GM23248 (cell line): ENCODE data around the gene CROCC2. TPM values are rescaled to one million over a fixed set of nuclear protein-coding genes. Genes with fewer than 3 reads are reported as not detected.

Experiments used
- DNase-seq: peaks from one replicate; pipeline ENCODE4 v3.0.0-alpha.2; 2015
- H2AFZ ChIP-seq: fragments of 200-600 bp; sonication (generic); 2 replicates; pipeline ENCODE4 v1.6.1; 2016; ENCODE audit warnings: antibody characterized with exemption
- H3F3A ChIP-seq: fragments of 200-600 bp; sonication (generic); 2 replicates; pipeline ENCODE4 v1.6.1; 2016; ENCODE audit warnings: mild to moderate bottlenecking, antibody characterized with exemption, mixed run types; ENCODE audit not compliant: insufficient read depth
- H3K27ac ChIP-seq: fragments of 200-600 bp; sonication (generic); 2 replicates; pipeline ENCODE4 v1.5.1; 2016; ENCODE audit warnings: mild to moderate bottlenecking
- H3K27me3 ChIP-seq: fragments of 200-600 bp; sonication (generic); replicated peaks from 2 replicates; pipeline ENCODE4 v1.6.1; 2016; ENCODE audit warnings: mild to moderate bottlenecking; ENCODE audit not compliant: insufficient read depth
- H3K36me3 ChIP-seq: fragments of 200-600 bp; sonication (generic); 2 replicates; pipeline ENCODE4 v1.6.1; 2016; ENCODE audit warnings: low read depth, mild to moderate bottlenecking
- H3K4me1 ChIP-seq: fragments of 200-600 bp; sonication (generic); 2 replicates; pipeline ENCODE4 v1.6.1; 2016; ENCODE audit warnings: mild to moderate bottlenecking; ENCODE audit not compliant: insufficient read depth
- H3K4me2 ChIP-seq: fragments of 200-600 bp; sonication (generic); one replicate; pipeline ENCODE4 v1.6.1; 2016; ENCODE audit warnings: mild to moderate bottlenecking; ENCODE audit not compliant: unreplicated experiment
- H3K4me3 ChIP-seq: fragments of 200-600 bp; sonication (generic); 2 replicates; pipeline ENCODE4 v1.5.1; 2016; ENCODE audit warnings: mild to moderate bottlenecking
- H3K79me2 ChIP-seq: fragments of 200-600 bp; sonication (generic); 2 replicates; pipeline ENCODE4 v1.6.1; 2016; ENCODE audit warnings: mild to moderate bottlenecking; ENCODE audit not compliant: insufficient read depth
- H3K9ac ChIP-seq: fragments of 200-600 bp; sonication (generic); 2 replicates; pipeline ENCODE4 v1.6.1; 2016; ENCODE audit warnings: mild to moderate bottlenecking
- H3K9me2 ChIP-seq: fragments of 200-600 bp; sonication (generic); 2 replicates; pipeline ENCODE4 v1.6.1; 2016; ENCODE audit warnings: mixed run types, mild to moderate bottlenecking, moderate library complexity; ENCODE audit not compliant: insufficient read depth
- H3K9me3 ChIP-seq: fragments of 200-600 bp; sonication (generic); one replicate; pipeline ENCODE4 v1.6.1; 2017; ENCODE audit warnings: low read depth
- H4K20me1 ChIP-seq: fragments of 200-600 bp; sonication (generic); 2 replicates; pipeline ENCODE4 v1.6.0; 2016; ENCODE audit not compliant: insufficient read depth
- EZH2 ChIP-seq: fragments of 200-600 bp; sonication (generic); IDR thresholded peaks from 2 replicates; pipeline ENCODE4 v1.6.1; 2018; ENCODE audit warnings: antibody characterized with exemption, mild to moderate bottlenecking; ENCODE audit not compliant: insufficient read depth, poor library complexity, severe bottlenecking
- EZH2phosphoT487 ChIP-seq: fragments of 200-600 bp; sonication (generic); IDR thresholded peaks from 2 replicates; pipeline ENCODE4 v1.6.1; 2018; ENCODE audit warnings: antibody characterized with exemption, moderate library complexity, mild to moderate bottlenecking, low read depth; ENCODE audit not compliant: insufficient read depth
- WGBS, 2 experiments: methylation state at CpG; one replicate each; pipeline ENCODE4 v1.1.6; 2015 to 2017; ENCODE audit warnings: low lambda C conversion rate in 2 of 2, low coverage in 1 of 2; ENCODE audit errors: missing lambda C conversion rate in 2 of 2; 5-methylcytosine and 5-hydroxymethylcytosine counted together
- in situ Hi-C: fragments of 300-500 bp; cut with MboI; formaldehyde crosslinking; loops from 2 replicates; pipeline ENCODE4 v1.15.0; 2020
- polyA plus RNA-seq: library from polyadenylated mRNA; unstranded; fragments of >200 nt; fragmentation: Nextera tagmentation; extraction: Ambion mirVana; gene quantifications from 2 replicates; pipeline ENCODE4 v1.2.1, GENCODE V29; 2016
- total RNA-seq: library from RNA; depleted of rRNA; stranded (reverse); fragments of >200 nt; shearing (Covaris generic); gene quantifications from 2 replicates; pipeline ENCODE4 v1.2.3, GENCODE V29; 2014

CROCC2 gene
- total and polyA plus RNA-seq, 2 experiments from 2014 or later: under 0.01 TPM; not detected in 1

- Histone ChIP-seq H3K9me2 (no peaks in the 10 kb centered on the region), H3F3A (no peaks in the 10 kb centered on the region), H2AFZ (no peak overlapping the region), H3K4me3 (no peak overlapping the region), H3K36me3 (no peaks in the 10 kb centered on the region), H3K27me3 (no peaks in the 10 kb centered on the region), H3K4me2 (no peak overlapping the region), H3K27ac (peak overlapping the region; percentile 20; the same call in 1 of the 2 replicates), H4K20me1 (no peaks in the 10 kb centered on the region), H3K79me2 (no peaks in the 10 kb centered on the region), H3K9ac (peak overlapping the region; percentile 27; the same call in 1 of the 2 replicates), H3K9me3 (no peaks in the 10 kb centered on the region), H3K4me1 (peaks cover 10% of the 10 kb centered on the region)
- DNase-seq: no peak
- in situ Hi-C loops: no loop called here
- 77 to 85% methylated on average over 6 of the region's 6 CpGs for WGBS, 2 experiments
- TF ChIP-seq EZH2phosphoT487: no peak
- TF ChIP-seq EZH2: no peak
Measured at GRCh38 chr2:240947176-240947575, 41.0 kb downstream of the CROCC2 start.

- no peaks in the 10 kb centered on the region for H3K36me3 ChIP-seq
- H3K79me2 ChIP-seq: no peaks in the 10 kb centered on the region
- no peak overlapping the region for H3K27ac ChIP-seq
- H3K4me1 ChIP-seq: peaks cover 10% of the 10 kb centered on the region
- H3K9me3 ChIP-seq: no peaks in the 10 kb centered on the region
- H3K9me2 ChIP-seq: no peaks in the 10 kb centered on the region
- no peak for DNase-seq
- H3K9ac ChIP-seq: no peak overlapping the region
- no peak overlapping the region for H3K4me3 ChIP-seq
- in situ Hi-C loops: no loop called here
- H3F3A ChIP-seq: no peaks in the 10 kb centered on the region
- no peak overlapping the region for H2AFZ ChIP-seq
- H3K27me3 ChIP-seq: no peaks in the 10 kb centered on the region
- TF ChIP-seq EZH2phosphoT487 (no peak), EZH2 (no peak)
- 80 to 84% methylated on average over 6 to 7 of the region's 7 CpGs for WGBS, 2 experiments
- H3K4me2 ChIP-seq: no peak overlapping the region
- no peaks in the 10 kb centered on the region for H4K20me1 ChIP-seq
Measured at GRCh38 chr2:240947607-240948006, 41.5 kb downstream of the CROCC2 start.

GRCh38 chr2:240948086-240948485 lies 42.0 kb downstream of the CROCC2 start:
- no peak for DNase-seq
- Histone ChIP-seq H3K27me3 (no peaks in the 10 kb centered on the region), H3K4me3 (no peak overlapping the region), H3K4me2 (no peak overlapping the region), H3K36me3 (no peaks in the 10 kb centered on the region), H3K27ac (no peak overlapping the region), H4K20me1 (no peaks in the 10 kb centered on the region), H3K4me1 (peaks cover 10% of the 10 kb centered on the region), H3K9ac (no peak overlapping the region), H3K79me2 (no peaks in the 10 kb centered on the region), H2AFZ (no peak overlapping the region), H3K9me2 (no peaks in the 10 kb centered on the region), H3K9me3 (no peaks in the 10 kb centered on the region), H3F3A (no peaks in the 10 kb centered on the region)
- TF ChIP-seq EZH2: no peak
- no peak for TF ChIP-seq EZH2phosphoT487
- in situ Hi-C loops: no loop called here
- WGBS, 2 experiments: 85 to 93% methylated on average over 7 to 8 of the region's 8 CpGs

GRCh38 chr2:240948905-240949790 lies 43.0 kb downstream of the CROCC2 start:
- no peaks in the 10 kb centered on the region for H3F3A ChIP-seq
- H3K4me2 ChIP-seq: no peak overlapping the region
- no peak overlapping the region for H3K9ac ChIP-seq
- H3K9me3 ChIP-seq: no peaks in the 10 kb centered on the region
- no peaks in the 10 kb centered on the region for H4K20me1 ChIP-seq
- in situ Hi-C loops: no loop called here
- WGBS, 2 experiments: 78 to 80% methylated on average over 23 of the region's 23 CpGs
- no peak overlapping the region for H3K4me3 ChIP-seq
- H2AFZ ChIP-seq: no peak overlapping the region
- no peaks in the 10 kb centered on the region for H3K27me3 ChIP-seq
- TF ChIP-seq EZH2 (no peak), EZH2phosphoT487 (no peak)
- peaks cover 10% of the 10 kb centered on the region for H3K4me1 ChIP-seq
- H3K79me2 ChIP-seq: no peaks in the 10 kb centered on the region
- no peaks in the 10 kb centered on the region for H3K36me3 ChIP-seq
- no peak for DNase-seq
- H3K27ac ChIP-seq: no peak overlapping the region
- no peaks in the 10 kb centered on the region for H3K9me2 ChIP-seq
